H9 (cell line): ENCODE results near the gene FBXO24. TPM values are rescaled to one million over a fixed set of nuclear protein-coding genes. Genes with fewer than 3 reads are reported as not detected.

Experiments
- DNase-seq: peaks from one replicate; pipeline ENCODE4 v3.0.0-alpha.2; 2017
- H2AFZ ChIP-seq: one replicate; pipeline ENCODE4 v1.6.1; 2013; ENCODE audit warnings: mild to moderate bottlenecking, low read length, control low read depth, moderate library complexity
- H2AK5ac ChIP-seq: 2 replicates; pipeline ENCODE4 v1.6.1; 2013; ENCODE audit warnings: low read length, control low read depth, mixed read lengths; ENCODE audit not compliant: insufficient read length
- H2BK120ac ChIP-seq: one replicate; pipeline ENCODE4 v1.6.1; 2013; ENCODE audit warnings: low read depth, mild to moderate bottlenecking, low read length, control low read depth, inconsistent platforms; ENCODE audit not compliant: poor library complexity, severe bottlenecking
- H2BK12ac ChIP-seq: 2 replicates; pipeline ENCODE4 v1.6.1; 2013; ENCODE audit warnings: low read length, control low read depth, mixed read lengths, low read depth; ENCODE audit not compliant: insufficient read length
- H2BK15ac ChIP-seq: 2 replicates; pipeline ENCODE4 v1.6.1; 2013; ENCODE audit warnings: low read depth, low read length, control low read depth
- H2BK20ac ChIP-seq: one replicate; pipeline ENCODE4 v1.6.1; 2013; ENCODE audit warnings: low read depth, mild to moderate bottlenecking, low read length, control low read depth, inconsistent platforms; ENCODE audit not compliant: poor library complexity, severe bottlenecking
- H2BK5ac ChIP-seq: 2 replicates; pipeline ENCODE4 v1.6.1; 2013; ENCODE audit warnings: low read length, control low read depth, mixed read lengths; ENCODE audit not compliant: insufficient read length
- H3K14ac ChIP-seq: 2 replicates; pipeline ENCODE4 v1.6.1; 2013; ENCODE audit warnings: low read length, control low read depth; ENCODE audit not compliant: insufficient read depth
- H3K18ac ChIP-seq: 2 replicates; pipeline ENCODE4 v1.6.1; 2013; ENCODE audit warnings: low read depth, mild to moderate bottlenecking, mixed read lengths, low read length, control low read depth; ENCODE audit not compliant: insufficient read length
- H3K23ac ChIP-seq: 2 replicates; pipeline ENCODE4 v1.6.1; 2013; ENCODE audit warnings: low read length, control low read depth, mixed read lengths, low read depth; ENCODE audit not compliant: insufficient read length
- H3K23me2 ChIP-seq: 2 replicates; pipeline ENCODE4 v1.6.1; 2013; ENCODE audit warnings: low read depth, mild to moderate bottlenecking, mixed read lengths, low read length, control low read depth; ENCODE audit not compliant: insufficient read length, poor library complexity, severe bottlenecking
- H3K27ac ChIP-seq: 2 replicates; pipeline ENCODE4 v1.5.1; 2013; ENCODE audit warnings: low read length, control low read depth, mixed read lengths, low read depth; ENCODE audit not compliant: insufficient read length
- H3K27me3 ChIP-seq: 2 replicates; pipeline ENCODE4 v1.6.1; 2013; ENCODE audit warnings: low read length, control low read depth, inconsistent platforms; ENCODE audit not compliant: insufficient read depth
- H3K4ac ChIP-seq: 2 replicates; pipeline ENCODE4 v1.6.1; 2013; ENCODE audit warnings: low read depth, mild to moderate bottlenecking, control low read depth, inconsistent platforms, low read length, moderate library complexity
- H3K4me1 ChIP-seq: 2 replicates; pipeline ENCODE4 v1.6.1; 2013; ENCODE audit warnings: low read length, control low read depth, inconsistent platforms; ENCODE audit not compliant: insufficient read depth
- H3K4me2 ChIP-seq: 2 replicates; pipeline ENCODE4 v1.6.1; 2013; ENCODE audit warnings: low read length, control low read depth, mixed read lengths; ENCODE audit not compliant: insufficient read length, insufficient read depth
- H3K56ac ChIP-seq: 2 replicates; pipeline ENCODE4 v1.6.1; 2013; ENCODE audit warnings: low read depth, mild to moderate bottlenecking, mixed read lengths, low read length, control low read depth; ENCODE audit not compliant: insufficient read length
- H3K79me1 ChIP-seq: 2 replicates; pipeline ENCODE4 v1.6.1; 2013; ENCODE audit warnings: low read depth, mild to moderate bottlenecking, moderate library complexity, low read length, control low read depth, inconsistent platforms; ENCODE audit not compliant: insufficient read depth, poor library complexity, severe bottlenecking
- H3K79me2 ChIP-seq: 2 replicates; pipeline ENCODE4 v1.6.1; 2013; ENCODE audit warnings: low read length, control low read depth, inconsistent platforms; ENCODE audit not compliant: insufficient read depth
- H3K9ac ChIP-seq: 2 replicates; pipeline ENCODE4 v1.6.1; 2013; ENCODE audit warnings: low read length, control low read depth, mixed read lengths; ENCODE audit not compliant: insufficient read length; ENCODE audit errors: extremely low read depth
- H3K9me3 ChIP-seq: one replicate; pipeline ENCODE4 v1.6.1; 2013; ENCODE audit warnings: low read depth, low read length, inconsistent platforms; ENCODE audit not compliant: control insufficient read depth
- H3T11ph ChIP-seq: one replicate; pipeline ENCODE4 v1.6.1; 2013; ENCODE audit warnings: mild to moderate bottlenecking, low read length, control low read depth, inconsistent platforms
- H4K20me1 ChIP-seq: one replicate; pipeline ENCODE4 v1.6.1; 2013; ENCODE audit not compliant: control insufficient read depth, insufficient read length, insufficient read depth
- H4K5ac ChIP-seq: 2 replicates; pipeline ENCODE4 v1.6.1; 2013; ENCODE audit warnings: low read depth, mild to moderate bottlenecking, mixed read lengths, low read length, control low read depth; ENCODE audit not compliant: insufficient read length
- H4K8ac ChIP-seq: replicated peaks from 2 replicates; pipeline ENCODE4 v1.6.1; 2013; ENCODE audit warnings: low read length, control low read depth, mixed read lengths, low read depth; ENCODE audit not compliant: insufficient read length
- H4K91ac ChIP-seq: 2 replicates; pipeline ENCODE4 v1.6.1; 2013; ENCODE audit warnings: low read depth, mild to moderate bottlenecking, moderate library complexity, mixed read lengths, low read length, control low read depth; ENCODE audit not compliant: insufficient read length
- H3K27ac Mint-ChIP-seq, 3 experiments: 2 replicates in 2 of 3; 3 replicates in 1 of 3; pipeline ENCODE4 v1.8.0; 2020 to 2021; ENCODE audit warnings: mixed read lengths in 3 of 3, mild to moderate bottlenecking in 1 of 3, moderate library complexity in 1 of 3
- H3K27me3 Mint-ChIP-seq: 2 replicates; pipeline ENCODE4 v1.8.0; 2021; ENCODE audit warnings: low read depth, mild to moderate bottlenecking, moderate library complexity, mixed read lengths
- H3K36me3 Mint-ChIP-seq, 3 experiments: 2 replicates in 2 of 3; 3 replicates in 1 of 3; pipeline ENCODE4 v1.8.0; 2020 to 2021; ENCODE audit warnings: low read depth in 3 of 3, mixed read lengths in 3 of 3; ENCODE audit not compliant: insufficient read depth in 1 of 3
- H3K4me1 Mint-ChIP-seq, 2 experiments: 2 replicates each; pipeline ENCODE4 v1.8.0; 2020; ENCODE audit warnings: mixed read lengths in 2 of 2
- H3K4me3 Mint-ChIP-seq, 2 experiments: 2 replicates in 1 of 2; 3 replicates in 1 of 2; pipeline ENCODE4 v1.8.0; 2020 to 2021; ENCODE audit warnings: mild to moderate bottlenecking in 2 of 2, mixed read lengths in 2 of 2, moderate library complexity in 1 of 2
- H3K9me3 Mint-ChIP-seq, 2 experiments: 2 replicates in 1 of 2; 3 replicates in 1 of 2; pipeline ENCODE4 v1.8.0; 2020; ENCODE audit warnings: mild to moderate bottlenecking in 2 of 2, mixed read lengths in 2 of 2, moderate library complexity in 1 of 2
- CTCF ChIP-seq: fragments of 200-600 bp; sonication (generic); conservative IDR thresholded peaks from 3 replicates; pipeline ENCODE4 v1.8.0; 2021; ENCODE audit warnings: antibody characterized with exemption, mild to moderate bottlenecking
- WGBS: extraction: QIAGEN DNeasy Blood & Tissue Kit; methylation state at CpG from one replicate; pipeline ENCODE4 v1.1.7; 2013; ENCODE audit warnings: missing lambda C conversion rate, low lambda C conversion rate, mixed read lengths; ENCODE audit not compliant: insufficient read length; ENCODE audit errors: extremely low coverage; 5-methylcytosine and 5-hydroxymethylcytosine counted together
- total RNA-seq: library from RNA; stranded (reverse); gene quantifications from 2 replicates; pipeline ENCODE4 v1.2.1, GENCODE V29; 2021

The FBXO24 gene
- total RNA-seq, 1 experiment from 2014 or later: 0.85 TPM

- Histone ChIP-seq H2BK12ac (no peak overlapping the region), H2BK15ac (no peak overlapping the region), H2AFZ (no peak overlapping the region), H3K18ac (peak overlapping the region; percentile 13), H3K79me1 (no peaks in the 10 kb centered on the region), H4K91ac (no peak overlapping the region), H3K23me2 (peaks cover 35% of the 10 kb centered on the region), H3K4ac (no peak overlapping the region), H3K23ac (no peak overlapping the region), H3K79me2 (no peaks in the 10 kb centered on the region), H3K4me1 (peaks cover 4% of the 10 kb centered on the region; the same call in 1 of the 2 replicates), H3K27me3 (no peaks in the 10 kb centered on the region), H3T11ph (no peak overlapping the region), H3K56ac (no peak overlapping the region), H2BK5ac (no peak overlapping the region), H2AK5ac (no peak overlapping the region), H2BK20ac (no peak overlapping the region), H3K14ac (no peak overlapping the region; the same call in 1 of the 2 replicates), H3K4me2 (peak overlapping the region; percentile 93), H3K9me3 (no peaks in the 10 kb centered on the region), H4K5ac (no peak overlapping the region), H2BK120ac (no peak overlapping the region), H3K27ac (no peak overlapping the region), H4K20me1 (no peaks in the 10 kb centered on the region), H4K8ac (no peak overlapping the region), H3K9ac (peak overlapping the region; percentile 53)
- Mint-ChIP-seq H3K4me1 (peaks cover 30 to 50% of the 10 kb centered on the region in 2 experiments), H3K36me3 (peaks cover 0 to 27% (median 13%) of the 10 kb centered on the region in 3 experiments; a peak in 5 of 7 replicates), H3K27me3 (peaks cover 25% of the 10 kb centered on the region), H3K9me3 (no peaks in the 10 kb centered on the region), H3K4me3 (peak overlapping the region; percentile 73 to 89), H3K27ac (peak overlapping the region; percentile 84 to 95 (median 92); a peak in 5 of 7 replicates)
- DNase-seq: peak; percentile 91
- WGBS: no CpG with 5 or more reads among the region's 70 CpGs
- peak; percentile 61 for TF ChIP-seq CTCF
These were observed 18.2 kb downstream of the FBXO24 start for GRCh38 chr7:100604028-100604975.
